ENCODE measurements around the gene MRPL30.

GRCh38 chr2:99141110-99142108, 39.6 kb upstream of the MRPL30 start, which contains the start of gene C2orf15:
- TF ChIP-seq EZH2 (IDR thresholded peaks at IDR 0.05; ENCODE audit: low read depth): no peak
- TF ChIP-seq CTCF (conservative IDR thresholded peaks at IDR 0.05): no peak

Data from PC-9 (cell line).